NCI-H748 (cell line): ENCODE results near the gene MOV10L1.

ENCODE experiments used
- DNase-seq: peaks from one replicate; lab custom pipeline; 2025; ENCODE audit not compliant: unreplicated experiment; lab: John Stamatoyannopoulos, UW

The MOV10L1 gene

DNA sequence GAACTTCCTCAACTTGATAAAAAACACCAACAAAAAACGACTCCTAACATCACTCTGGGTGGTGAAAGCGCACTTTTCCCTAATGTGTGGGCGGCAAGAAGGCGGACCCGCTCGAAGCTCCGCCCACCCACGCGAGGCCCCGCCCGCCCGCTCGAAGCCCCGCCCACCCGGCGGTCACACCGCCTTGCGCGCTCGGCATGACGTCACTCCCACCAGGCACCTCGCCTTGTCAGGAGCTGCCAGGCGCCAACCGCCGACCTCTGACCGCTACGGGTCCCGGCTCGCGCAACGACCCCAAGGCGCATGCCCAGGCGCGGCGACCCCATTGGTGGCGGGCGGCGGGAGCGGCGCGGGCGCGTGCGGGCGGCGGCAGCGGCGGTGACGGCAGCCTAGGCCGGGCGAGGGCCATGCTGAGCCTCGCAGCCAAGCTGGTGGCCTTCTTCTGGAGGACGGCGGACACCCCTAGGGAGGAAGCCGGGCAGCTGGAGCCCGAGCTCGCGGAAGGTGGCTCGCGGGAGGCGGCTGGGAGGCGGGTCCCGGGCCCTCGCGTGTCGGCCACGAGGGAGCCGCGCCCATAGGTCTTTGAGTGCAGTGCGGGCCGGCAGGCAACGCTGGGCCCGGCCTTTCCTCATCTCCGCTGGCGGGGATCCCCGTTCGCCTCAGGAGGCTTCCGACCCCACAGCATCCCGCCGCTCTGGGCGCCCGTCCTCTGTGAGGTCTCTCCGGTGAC is at the start of gene MOV10L1:
Gene MOV10L1 (plus strand): TSS at position 325 of the 730 bp plus-strand sequence. CDS start 83 bp downstream, at position 408.
- no peak for DNase-seq

DNA sequence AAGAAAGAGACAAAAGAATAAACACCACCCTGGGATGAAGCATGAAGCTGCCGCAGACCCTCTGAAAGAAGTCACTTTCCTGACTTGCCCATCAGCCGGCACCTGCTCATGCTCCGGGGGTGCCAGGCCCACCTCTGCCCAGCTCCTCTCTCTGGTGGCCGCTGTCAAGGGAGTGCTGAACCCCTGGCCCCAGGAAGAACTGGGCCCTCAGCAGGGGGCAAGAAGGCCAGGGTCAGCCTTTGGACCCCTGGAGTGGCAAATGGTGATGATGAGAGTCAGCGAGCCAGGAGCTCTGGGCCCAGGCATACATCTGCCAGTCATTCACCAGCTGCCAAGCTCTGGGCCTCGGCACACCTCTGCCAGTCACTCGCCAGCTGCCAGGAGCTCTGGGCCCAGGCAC is 49.1 kb upstream of the MOV10L1 start:
- DNase-seq, result peak; percentile 81

DNA sequence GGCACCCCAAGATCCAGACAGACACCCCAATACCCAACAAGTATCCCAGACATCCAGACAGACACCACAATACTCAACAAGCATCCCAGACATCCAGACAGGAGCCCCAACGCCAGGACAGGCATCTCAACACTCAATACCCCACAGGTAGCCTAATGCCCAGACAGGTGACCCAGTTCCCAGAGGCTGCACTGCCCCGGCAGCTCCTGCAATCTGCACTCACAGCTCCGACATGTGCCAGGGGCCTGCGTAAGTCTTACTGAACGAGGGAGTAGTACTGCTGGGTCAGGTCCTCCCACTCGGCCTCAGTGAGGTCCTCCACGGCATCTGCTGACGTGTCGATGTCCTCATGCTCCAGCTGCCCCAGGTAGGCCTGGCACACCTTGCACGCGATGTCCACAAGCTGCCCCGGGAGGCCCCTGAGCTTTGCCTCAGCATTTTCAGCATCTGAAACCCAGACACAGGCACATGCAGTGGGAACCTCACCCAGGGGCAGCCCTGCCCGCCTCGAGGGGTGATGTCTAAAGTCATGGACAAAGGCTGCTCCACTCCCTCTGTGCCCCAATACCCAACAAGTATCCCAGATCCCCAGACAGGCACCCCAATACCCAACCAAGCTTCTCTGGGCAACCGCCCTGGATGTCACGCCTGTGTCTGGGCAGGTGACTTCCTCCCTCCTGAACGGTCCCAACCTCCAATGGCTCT is 48.3 kb upstream of the MOV10L1 start:
- DNase-seq, result no peak

- DNase-seq, result peak; percentile 20
Observed at GRCh38 chr22:50044485-50045118, 45.2 kb upstream of the MOV10L1 start.

DNA sequence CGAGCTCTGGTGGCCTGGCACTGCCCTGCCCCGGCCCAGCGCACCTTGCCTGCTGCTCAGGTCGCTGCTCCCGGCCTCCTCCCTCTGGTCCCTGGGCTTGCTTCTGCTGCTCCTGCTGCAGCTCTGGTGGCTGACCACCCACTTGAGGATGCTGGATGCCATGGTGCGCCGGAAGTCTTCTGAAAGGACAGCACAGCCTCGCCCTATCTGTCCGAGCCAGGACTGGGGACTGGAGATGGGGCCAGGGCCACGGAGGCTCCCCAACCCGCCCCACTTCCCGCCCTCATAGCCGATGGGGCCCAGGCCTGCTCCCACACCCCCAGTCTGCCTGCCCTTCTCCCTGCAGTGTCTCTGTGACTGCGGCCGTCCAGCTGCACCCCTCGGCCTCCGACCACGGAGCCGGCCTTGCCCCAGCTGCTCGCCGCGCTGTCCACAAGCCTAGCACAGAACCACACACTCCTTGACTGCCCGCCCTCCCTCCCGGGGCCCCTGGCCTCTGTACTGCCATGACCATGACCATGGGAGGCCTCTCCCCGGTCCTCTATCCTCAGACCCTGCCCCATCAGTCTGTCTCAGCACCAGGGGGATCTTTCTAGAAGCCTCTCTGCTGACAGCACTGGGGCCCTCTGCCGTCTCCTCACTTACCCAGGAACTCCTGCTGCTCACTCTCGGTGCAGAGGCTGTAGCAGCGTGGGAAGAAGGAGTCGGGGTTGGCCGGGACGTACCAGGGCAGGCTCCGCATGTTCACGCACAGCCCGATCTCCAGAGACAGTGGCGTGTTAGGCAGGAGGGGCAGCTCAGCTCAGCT is 44.4 kb upstream of the MOV10L1 start:
- DNase-seq, result no peak

DNA sequence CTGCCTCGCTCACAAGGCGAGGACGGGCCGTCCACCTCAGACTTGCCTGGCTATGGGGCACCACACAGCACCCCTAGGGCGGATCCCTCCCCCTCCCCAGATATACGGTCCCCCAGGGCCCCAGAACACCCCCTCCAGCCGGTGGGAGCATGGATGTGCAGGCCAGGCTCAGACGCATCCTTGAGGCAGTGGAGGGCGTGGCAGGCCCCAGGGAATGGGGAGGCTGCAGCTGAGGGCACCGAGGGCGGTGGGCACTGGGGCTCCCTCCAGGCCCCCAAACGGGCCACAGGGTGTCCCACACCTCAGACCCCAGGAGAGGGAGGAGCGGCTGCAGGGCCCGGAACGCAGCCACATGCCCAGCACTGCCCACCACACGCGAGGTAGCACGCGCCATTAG is 43.8 kb upstream of the MOV10L1 start:
- no peak for DNase-seq

- DNase-seq, result no peak
Observed at GRCh38 chr22:50046481-50047245, 43.1 kb upstream of the MOV10L1 start.

DNA sequence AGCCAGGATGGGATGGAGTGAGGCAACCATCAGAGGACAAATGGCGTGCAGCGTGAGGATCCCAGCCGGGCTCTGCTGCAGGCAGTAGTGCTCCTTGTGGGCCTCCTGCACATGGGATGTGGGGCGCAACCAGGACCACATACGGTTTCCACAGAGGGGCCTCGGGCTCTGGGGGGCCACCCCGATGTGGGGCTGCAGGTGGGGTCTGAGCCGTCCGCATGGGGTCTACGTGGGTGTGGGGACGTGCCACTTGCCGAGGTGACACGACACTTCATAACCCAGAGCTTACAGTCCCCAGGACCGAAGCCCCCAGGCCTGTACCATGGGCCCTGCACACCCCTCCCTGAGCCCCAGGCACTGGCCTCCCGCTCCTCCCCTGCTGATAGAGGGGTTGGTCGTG is 42.5 kb upstream of the MOV10L1 start:
- DNase-seq, result no peak

DNA sequence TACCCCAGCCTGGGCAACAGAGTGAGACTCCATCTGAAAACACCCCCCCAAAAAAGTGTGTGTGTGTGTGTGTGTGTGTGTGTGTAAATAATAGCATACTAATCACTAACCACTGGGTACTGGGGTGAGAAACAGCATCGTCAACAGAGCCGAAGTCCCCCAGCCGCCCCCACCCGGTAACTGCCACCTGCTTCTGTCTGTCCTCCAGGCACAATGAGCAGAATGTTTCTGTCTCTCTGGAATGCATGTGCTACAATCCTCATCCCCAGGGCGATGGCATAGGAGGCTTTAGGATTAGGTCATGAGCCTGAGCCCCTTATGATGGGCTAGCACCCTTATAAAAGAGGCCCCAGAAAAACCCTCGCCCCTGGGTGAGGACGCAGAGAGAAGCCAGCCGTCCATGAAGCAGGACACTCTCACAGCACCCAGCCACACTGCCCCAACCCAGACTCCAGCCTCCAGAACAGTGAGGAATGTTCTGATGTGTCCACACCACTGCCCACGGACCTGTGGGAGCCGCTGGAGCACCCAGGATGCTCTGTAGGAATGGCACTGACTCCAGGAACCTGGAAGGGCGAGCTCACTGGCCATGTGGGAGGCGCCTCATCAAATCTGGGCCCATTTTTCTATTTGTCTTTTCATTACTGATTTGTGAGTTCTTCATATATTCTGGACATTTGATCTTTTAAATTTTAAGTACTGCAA is 41.6 kb upstream of the MOV10L1 start:
- DNase-seq, result no peak

GRCh38 chr22:50048836-50049235 is 41.0 kb upstream of the MOV10L1 start:
- no peak for DNase-seq

DNA sequence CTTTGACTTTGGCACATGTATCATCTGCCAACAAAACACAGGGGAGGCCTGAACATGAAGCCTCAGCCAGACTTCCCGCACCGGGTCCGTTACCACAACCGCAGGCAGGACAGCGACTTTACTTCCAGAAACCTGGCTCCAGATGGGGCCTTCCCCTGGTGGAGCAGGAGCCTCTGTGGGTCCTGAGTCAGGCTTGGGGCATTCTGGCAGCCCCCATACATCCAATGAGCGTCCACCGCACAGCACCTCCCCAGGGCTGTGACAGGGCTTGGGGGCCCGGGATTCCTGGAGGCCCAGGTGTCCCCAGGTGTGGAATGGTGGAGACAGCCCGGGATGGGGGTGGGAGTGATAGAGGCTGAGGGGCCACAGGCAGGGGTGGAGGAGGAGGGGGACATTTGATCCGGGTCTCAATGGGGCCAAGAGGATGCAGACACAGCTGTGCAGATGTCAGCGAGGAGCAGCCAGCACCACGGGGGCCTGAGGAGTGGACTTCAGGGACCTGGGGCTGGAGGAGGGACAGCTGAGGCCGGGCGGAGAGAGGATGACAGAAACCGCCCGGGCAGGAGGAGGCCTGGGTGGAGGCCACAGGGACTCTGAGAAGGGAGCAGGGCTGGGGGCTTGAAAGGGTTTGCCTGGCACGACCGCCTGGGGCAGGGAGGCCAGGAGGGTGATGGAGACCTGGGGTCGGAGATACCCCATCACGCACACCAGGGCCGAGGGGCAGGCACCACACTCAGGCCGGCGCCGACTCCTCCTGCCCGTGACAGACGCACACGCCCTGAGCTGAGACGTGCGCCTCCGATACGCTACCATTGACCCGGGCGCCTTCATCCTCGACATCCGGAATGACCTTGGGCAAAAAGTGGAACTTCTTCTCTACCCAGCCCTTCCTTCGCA is 40.3 kb upstream of the MOV10L1 start:
- no peak for DNase-seq

DNA sequence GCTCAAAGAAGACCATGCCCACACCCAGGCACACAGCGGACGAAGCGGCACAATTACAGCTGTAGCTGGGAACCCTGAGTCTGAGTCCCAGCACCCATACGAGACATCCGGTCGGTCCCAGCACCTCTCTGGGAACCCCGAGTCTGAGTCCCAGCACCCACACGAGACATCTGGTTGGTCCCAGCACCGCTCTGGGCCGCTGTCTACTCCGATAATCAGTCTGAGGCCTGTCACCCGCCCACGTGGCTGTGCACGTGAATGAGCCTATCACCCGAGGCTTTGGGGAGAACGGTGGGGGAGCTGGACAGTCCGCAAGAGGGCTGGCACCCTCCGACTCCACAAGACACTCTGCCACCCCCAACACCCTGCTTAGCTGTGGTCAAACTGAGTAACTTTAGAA is 37.9 kb upstream of the MOV10L1 start:
- DNase-seq, result no peak

DNA sequence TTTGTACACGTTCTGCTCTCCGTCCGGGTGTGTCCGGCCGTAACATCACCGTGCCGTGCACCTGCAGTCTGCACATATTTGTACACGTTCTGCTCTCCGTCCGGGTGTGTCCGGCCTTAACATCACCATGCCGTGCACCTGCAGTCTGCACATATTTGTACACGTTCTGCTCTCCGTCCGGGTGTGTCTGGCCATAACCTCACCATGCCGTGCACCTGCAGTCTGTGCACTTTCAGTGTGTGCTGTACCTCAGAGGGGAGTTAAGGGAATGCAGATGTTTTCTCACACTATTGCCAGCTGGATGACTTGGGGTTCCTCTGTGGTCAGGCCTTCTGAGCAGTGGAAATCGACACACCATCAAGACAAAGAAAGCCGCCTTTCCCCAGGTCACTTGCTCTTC is 35.9 kb upstream of the MOV10L1 start:
- DNase-seq, result no peak

GRCh38 chr22:50056214-50056972 is 33.4 kb upstream of the MOV10L1 start:
- no peak for DNase-seq

GRCh38 chr22:50057278-50058060 is 32.3 kb upstream of the MOV10L1 start:
- DNase-seq, result no peak

DNA sequence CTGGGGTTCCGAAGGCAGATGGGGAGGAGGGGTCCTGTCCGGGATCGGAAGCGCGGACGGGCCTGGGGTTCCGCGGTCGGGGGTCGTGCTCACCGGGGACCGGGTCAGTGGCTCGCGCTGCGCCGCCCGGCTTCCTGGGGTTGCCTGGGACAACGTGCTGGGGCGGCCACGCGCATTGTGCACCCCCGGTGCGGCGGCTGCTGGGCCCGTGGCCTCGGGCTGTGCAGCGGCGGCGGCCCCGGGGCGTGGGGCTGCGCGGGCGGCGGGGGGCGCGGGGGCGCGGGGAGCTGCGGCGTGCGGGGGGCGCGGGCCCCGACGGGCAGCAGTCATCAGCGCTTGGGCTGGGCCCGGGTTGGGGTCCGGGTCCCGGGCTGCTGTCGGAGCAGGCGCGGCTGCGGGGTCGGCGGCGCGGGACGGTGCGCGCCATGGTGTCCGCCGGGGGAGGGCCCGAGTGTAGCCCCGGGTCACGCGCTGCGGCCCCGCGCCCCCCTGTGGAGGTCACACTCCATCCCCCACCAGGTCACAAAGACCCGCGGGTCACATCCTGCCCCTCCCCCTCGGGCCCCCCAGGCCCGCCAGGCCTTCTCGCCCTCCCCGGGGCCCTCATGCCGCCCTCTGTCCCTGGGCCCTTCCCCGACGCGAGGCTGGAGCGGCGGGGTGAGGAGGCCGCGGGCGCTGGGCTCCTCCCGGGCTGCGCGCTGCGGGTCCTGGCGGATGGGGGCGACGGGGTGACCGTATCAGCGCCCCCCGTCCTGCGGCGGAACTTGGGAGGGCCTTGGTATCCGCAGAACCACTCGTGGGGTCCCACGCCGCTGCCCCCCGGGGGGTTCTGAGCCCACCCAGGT is 31.5 kb upstream of the MOV10L1 start, which contains the start of gene TTLL8:
Gene TTLL8 (minus strand): TSS at position 238 of the 845 bp plus-strand sequence.
- DNase-seq, result no peak
